HUES64 (cell line): ENCODE results near the gene PARP4.
"Not testable (repeated sequence)": the region's sequence is repeated elsewhere in the genome, so short reads cannot be mapped to it uniquely, and the experiment has no call there.

Experiments used
- H3K27ac ChIP-seq: 2 replicates; pipeline ENCODE4 v1.7.0; 2013; ENCODE audit warnings: low read depth, low read length, inconsistent platforms
- H3K27me3 ChIP-seq: 2 replicates; pipeline ENCODE4 v1.6.1; 2013; ENCODE audit warnings: mild to moderate bottlenecking, low read length; ENCODE audit not compliant: insufficient read depth
- H3K36me3 ChIP-seq: 2 replicates; pipeline ENCODE4 v1.6.1; 2013; ENCODE audit warnings: mild to moderate bottlenecking, low read length; ENCODE audit not compliant: insufficient read depth
- H3K4me1 ChIP-seq: 2 replicates; pipeline ENCODE4 v1.6.1; 2013; ENCODE audit warnings: mild to moderate bottlenecking, low read length, moderate library complexity; ENCODE audit not compliant: insufficient read depth
- H3K4me3 ChIP-seq: 2 replicates; pipeline ENCODE4 v1.5.1; 2013; ENCODE audit warnings: mild to moderate bottlenecking, low read length, moderate library complexity
- H3K9ac ChIP-seq: 2 replicates; pipeline ENCODE4 v1.6.1; 2013; ENCODE audit warnings: mild to moderate bottlenecking, low read depth, low read length
- H3K9me3 ChIP-seq: 2 replicates; pipeline ENCODE4 v1.6.1; 2013; ENCODE audit warnings: low read depth, low read length; ENCODE audit not compliant: insufficient read depth
- WGBS: fragments of 150-250, 120-280 bp; methylation state at CpG from one replicate; pipeline ENCODE4 v1.1.7; 2013; ENCODE audit warnings: missing lambda C conversion rate; 5-methylcytosine and 5-hydroxymethylcytosine counted together

PARP4 gene

GRCh38 chr13:24450530-24450929 lies 62.0 kb downstream of the PARP4 start:
- H3K36me3 ChIP-seq = peaks cover 63% of the 10 kb centered on the region

GRCh38 chr13:24444851-24445250 lies 67.7 kb downstream of the PARP4 start:
- WGBS = 35% methylated on average over 8 of the region's 9 CpGs
- peaks cover 61% of the 10 kb centered on the region for H3K36me3 ChIP-seq
- H3K9me3 ChIP-seq = not testable (repeated sequence)

More at GRCh38 chr13:24450530-24450929, 62.0 kb downstream of the PARP4 start:
- WGBS = 94% methylated on average over 5 of the region's 6 CpGs
- Histone ChIP-seq H3K27me3 (no peaks in the 10 kb centered on the region), H3K9ac (no peak overlapping the region), H3K27ac (no peak overlapping the region), H3K4me3 (no peak overlapping the region), H3K4me1 (0 out of 2 replicates have a peak, but pooled peaks cover 1% of the 10 kb centered on the region), H3K9me3 (no peaks in the 10 kb centered on the region)

GRCh38 chr13:24443366-24443765 lies 69.2 kb downstream of the PARP4 start:
- Histone ChIP-seq H3K4me1 (0 out of 2 replicates have a peak, but pooled peaks cover 10% of the 10 kb centered on the region), H3K9me3 (0 out of 2 replicates have a peak, but pooled peaks cover 3% of the 10 kb centered on the region), H3K4me3 (no peak overlapping the region), H3K36me3 (peaks cover 64% of the 10 kb centered on the region), H3K9ac (no peak overlapping the region), H3K27ac (no peak overlapping the region), H3K27me3 (no peaks in the 10 kb centered on the region)
- whole genome bisulfite sequencing = 86% methylated on average over 4 of the region's 4 CpGs

More at GRCh38 chr13:24444851-24445250, 67.7 kb downstream of the PARP4 start:
- H3K27ac ChIP-seq, H3K27me3 ChIP-seq, H3K4me1 ChIP-seq, H3K9ac ChIP-seq, H3K4me3 ChIP-seq: not testable (repeated sequence)

GRCh38 chr13:24426045-24426444 lies 86.5 kb downstream of the PARP4 start:
- H3K27ac ChIP-seq, H3K9me3 ChIP-seq, H3K4me3 ChIP-seq, H3K4me1 ChIP-seq, H3K9ac ChIP-seq, H3K27me3 ChIP-seq: not testable (repeated sequence)
- peaks cover 40% of the 10 kb centered on the region for H3K36me3 ChIP-seq
- 92% methylated on average over 3 of the region's 3 CpGs for WGBS

GRCh38 chr13:24419668-24420067 lies 92.9 kb downstream of the PARP4 start:
- peaks cover 17% of the 10 kb centered on the region for H3K9me3 ChIP-seq
- H3K27me3 ChIP-seq, H3K4me1 ChIP-seq, H3K4me3 ChIP-seq, H3K9ac ChIP-seq, H3K27ac ChIP-seq: not testable (repeated sequence)
- 80% methylated on average over 6 of the region's 6 CpGs for WGBS
- peaks cover 36% of the 10 kb centered on the region for H3K36me3 ChIP-seq

- WGBS = 90% methylated on average over 2 of the region's 3 CpGs
Observed at GRCh38 chr13:24407844-24408243, 104.7 kb downstream of the PARP4 start.

GRCh38 chr13:24406524-24406923 lies 106.1 kb downstream of the PARP4 start:
- no peak overlapping the region for H3K4me3 ChIP-seq
- WGBS = 91% methylated on average over 4 of the region's 4 CpGs

More at GRCh38 chr13:24407844-24408243, 104.7 kb downstream of the PARP4 start:
- H3K4me1 ChIP-seq = no peaks in the 10 kb centered on the region
- no peaks in the 10 kb centered on the region for H3K36me3 ChIP-seq
- H3K4me3 ChIP-seq = no peak overlapping the region
- H3K27ac ChIP-seq = no peak overlapping the region
- no peak overlapping the region for H3K9ac ChIP-seq
- no peaks in the 10 kb centered on the region for H3K9me3 ChIP-seq
- no peaks in the 10 kb centered on the region; the same call in 1 of the 2 replicates for H3K27me3 ChIP-seq

GRCh38 chr13:24396821-24397220 lies 115.8 kb downstream of the PARP4 start:
- 100% methylated on average over 1 of the region's 2 CpGs for WGBS
- Histone ChIP-seq H3K36me3 (no peaks in the 10 kb centered on the region), H3K4me1 (no peaks in the 10 kb centered on the region), H3K4me3 (no peak overlapping the region), H3K9me3 (peaks cover 7% of the 10 kb centered on the region; the same call in 1 of the 2 replicates), H3K27ac (no peak overlapping the region), H3K27me3 (no peaks in the 10 kb centered on the region), H3K9ac (no peak overlapping the region)

More at GRCh38 chr13:24406524-24406923, 106.1 kb downstream of the PARP4 start:
- no peaks in the 10 kb centered on the region for H3K36me3 ChIP-seq
- no peaks in the 10 kb centered on the region for H3K9me3 ChIP-seq
- H3K27ac ChIP-seq = no peak overlapping the region
- H3K27me3 ChIP-seq = no peaks in the 10 kb centered on the region; the same call in 1 of the 2 replicates
- H3K9ac ChIP-seq = no peak overlapping the region
- H3K4me1 ChIP-seq = no peaks in the 10 kb centered on the region

GRCh38 chr13:24392972-24393371 lies 119.6 kb downstream of the PARP4 start:
- no peak overlapping the region for H3K4me3 ChIP-seq
- no peak overlapping the region for H3K9ac ChIP-seq
- no peak overlapping the region for H3K27ac ChIP-seq
- no peaks in the 10 kb centered on the region for H3K27me3 ChIP-seq
- H3K4me1 ChIP-seq = no peaks in the 10 kb centered on the region
- peaks cover 7% of the 10 kb centered on the region; the same call in 1 of the 2 replicates for H3K9me3 ChIP-seq
- no peaks in the 10 kb centered on the region for H3K36me3 ChIP-seq
- WGBS = 92% methylated on average over 4 of the region's 4 CpGs

- not testable (repeated sequence) for H3K36me3 ChIP-seq, H3K9ac ChIP-seq
Observed at GRCh38 chr13:24391771-24392683, 120.6 kb downstream of the PARP4 start.

GRCh38 chr13:24390795-24391194 lies 121.8 kb downstream of the PARP4 start:
- H3K9me3 ChIP-seq, H3K9ac ChIP-seq, H3K36me3 ChIP-seq, H3K4me3 ChIP-seq, H3K27ac ChIP-seq, H3K27me3 ChIP-seq, H3K4me1 ChIP-seq: not testable (repeated sequence)
- WGBS = 94% methylated on average over 7 of the region's 9 CpGs

More at GRCh38 chr13:24391771-24392683, 120.6 kb downstream of the PARP4 start:
- not testable (repeated sequence) for H3K4me1 ChIP-seq, H3K27me3 ChIP-seq, H3K4me3 ChIP-seq, H3K27ac ChIP-seq, H3K9me3 ChIP-seq
- 91% methylated on average over 23 of the region's 27 CpGs for WGBS
